ENCODE data around the gene IRF7.

IRF7 gene

GRCh38 chr11:640021-640706 is 24.4 kb upstream of the IRF7 start:
- DNase-seq (ENCODE audit: low read depth in 2 of 2): no peak

- DNase-seq (ENCODE audit: low read depth in 2 of 2): no peak
Measured at GRCh38 chr11:639332-639955, 23.7 kb upstream of the IRF7 start.

- DNase-seq (ENCODE audit: low read depth in 2 of 2): no peak
Measured at GRCh38 chr11:638631-639331, 23.0 kb upstream of the IRF7 start.

- no peak for DNase-seq (ENCODE audit: low read depth in 2 of 2)
Measured at GRCh38 chr11:637593-638521, 22.1 kb upstream of the IRF7 start.

- no peak for DNase-seq (ENCODE audit: low read depth in 2 of 2)
Measured at GRCh38 chr11:637333-637592, 21.5 kb upstream of the IRF7 start.

GRCh38 chr11:636511-637332 is 21.0 kb upstream of the IRF7 start, which contains the start of gene DRD4:
Gene DRD4, plus strand, starts transcription at chr11:637269. Its CDS starts 36 bp downstream, at chr11:637305.
- no peak for DNase-seq (ENCODE audit: low read depth in 2 of 2)

GRCh38 chr11:635945-636510 is 20.3 kb upstream of the IRF7 start:
- DNase-seq (ENCODE audit: low read depth in 2 of 2): no peak

- DNase-seq (ENCODE audit: low read depth in 2 of 2): no peak
Measured at GRCh38 chr11:630871-631270, 15.1 kb upstream of the IRF7 start.

GRCh38 chr11:629237-629583 is 13.5 kb upstream of the IRF7 start:
- no peak for DNase-seq (ENCODE audit: low read depth in 2 of 2)

- DNase-seq (ENCODE audit: low read depth in 2 of 2): no peak
Measured at GRCh38 chr11:628056-628455, 12.3 kb upstream of the IRF7 start.

GRCh38 chr11:627308-627576 is 11.5 kb upstream of the IRF7 start:
- DNase-seq (ENCODE audit: low read depth in 2 of 2): no peak

GRCh38 chr11:626475-627307 is 10.9 kb upstream of the IRF7 start, which contains the start of gene SCT:
Gene SCT, minus strand, starts transcription at chr11:627181. Its CDS starts 38 bp downstream, at chr11:627143.
- no peak for DNase-seq (ENCODE audit: low read depth in 2 of 2)

GRCh38 chr11:625636-626268 is 10.0 kb upstream of the IRF7 start:
- no peak for DNase-seq (ENCODE audit: low read depth in 2 of 2)

GRCh38 chr11:624705-625635 is 9.2 kb upstream of the IRF7 start, which contains the start of gene CDHR5:
Gene CDHR5, minus strand, starts transcription at chr11:624955. Its CDS starts 53 bp downstream, at chr11:624902.
- no peak for DNase-seq (ENCODE audit: low read depth in 2 of 2)

- DNase-seq (ENCODE audit: low read depth in 2 of 2): no peak
Measured at GRCh38 chr11:623999-624704, 8.4 kb upstream of the IRF7 start.

GRCh38 chr11:623349-623869 is 7.7 kb upstream of the IRF7 start:
- no peak for DNase-seq (ENCODE audit: low read depth in 2 of 2)

- DNase-seq (ENCODE audit: low read depth in 2 of 2): no peak
Measured at GRCh38 chr11:621838-622237, 6.1 kb upstream of the IRF7 start.
